Middle frontal gyrus (tissue), 1 donor: ENCODE results near the gene EFCAB7.
A peak's percentile ranks its signal among the peaks of the same experiment; 100 is the strongest.

Source experiments
- DNase-seq: peaks from one replicate; pipeline ENCODE4 v3.0.0-alpha.2; 2015; ENCODE audit warnings: low spot score; ENCODE audit errors: extremely low spot score

The EFCAB7 gene

DNA sequence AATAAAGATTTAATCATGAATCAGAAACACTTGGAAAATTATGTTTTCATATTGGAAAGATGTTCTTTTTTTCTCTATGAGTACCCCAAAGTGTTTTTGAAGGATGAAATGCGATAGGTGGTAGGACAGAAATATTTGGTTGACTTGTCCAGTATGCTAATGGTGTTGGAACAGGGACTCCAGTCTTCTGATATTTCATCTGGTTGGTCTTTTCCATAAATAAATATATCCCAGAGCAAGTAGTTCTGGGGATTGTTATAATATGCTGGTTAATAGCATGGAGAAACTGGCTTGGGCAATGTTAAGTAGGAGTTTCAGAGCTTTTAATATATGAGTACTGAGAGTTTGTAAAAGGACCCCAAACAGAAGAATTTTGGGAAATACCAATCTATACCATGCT is 78.6 kb downstream of the EFCAB7 start:
- no peak for DNase-seq

DNA sequence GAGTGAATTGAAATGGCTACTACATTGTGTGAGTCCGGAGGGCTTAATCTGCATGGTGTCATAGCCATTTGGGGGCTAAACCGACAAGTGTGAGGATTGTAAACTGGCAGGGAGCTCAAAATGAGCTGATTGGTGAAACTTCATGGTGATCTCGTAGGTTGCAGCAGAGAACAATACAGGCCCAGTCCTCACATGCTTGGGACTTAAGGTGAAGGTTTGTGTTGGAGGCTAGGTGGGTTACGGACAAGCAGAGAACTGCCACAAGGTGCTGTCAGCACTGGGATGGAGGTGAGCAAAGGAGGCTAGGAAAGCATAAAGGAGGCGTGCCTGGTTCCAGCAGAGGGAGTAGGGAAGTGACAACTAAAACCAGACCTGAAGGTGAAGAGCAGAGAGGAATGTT is 79.3 kb downstream of the EFCAB7 start:
- no peak for DNase-seq

DNA sequence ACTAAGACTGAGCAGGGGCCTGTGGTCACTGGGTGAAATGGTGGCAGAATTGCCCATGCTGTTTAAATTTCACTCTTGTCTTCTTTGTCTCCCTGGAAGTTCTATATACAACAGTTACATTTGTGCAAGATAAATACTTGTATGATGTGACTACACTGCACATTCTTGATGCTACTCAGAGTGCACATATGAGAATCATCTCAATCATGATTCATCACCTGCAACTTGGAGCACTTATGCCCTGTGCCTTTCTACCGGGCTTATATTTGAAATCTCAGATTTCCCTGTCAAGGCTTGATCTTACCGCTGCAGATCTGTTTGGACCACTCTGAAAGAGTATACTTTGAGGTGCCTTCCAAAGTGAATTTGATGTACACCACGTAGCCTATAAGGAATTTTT is 80.5 kb downstream of the EFCAB7 start:
- no peak for DNase-seq

GRCh38 chr1:63607322-63607721 is 84.0 kb downstream of the EFCAB7 start:
- DNase-seq, result no peak

DNA sequence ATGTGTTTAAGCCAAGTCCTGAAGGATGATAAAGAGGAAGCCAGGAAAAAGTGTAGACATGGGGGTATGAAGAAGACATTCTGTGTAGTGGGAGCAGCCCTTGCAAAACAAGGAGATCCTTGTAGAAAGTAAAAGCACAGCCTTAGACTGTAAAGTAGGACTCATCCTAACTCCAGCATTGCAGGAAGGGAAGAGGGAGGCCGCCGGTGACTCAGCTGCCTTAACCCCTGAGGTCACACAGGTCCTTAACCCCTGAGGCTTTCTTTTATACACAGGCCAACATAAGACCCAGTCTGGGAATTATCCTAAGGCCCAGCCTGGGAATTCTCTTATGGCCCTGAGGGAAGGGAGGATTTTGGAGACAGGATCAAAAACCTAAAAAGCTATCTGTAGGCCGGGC is 87.9 kb downstream of the EFCAB7 start:
- DNase-seq, result no peak

DNA sequence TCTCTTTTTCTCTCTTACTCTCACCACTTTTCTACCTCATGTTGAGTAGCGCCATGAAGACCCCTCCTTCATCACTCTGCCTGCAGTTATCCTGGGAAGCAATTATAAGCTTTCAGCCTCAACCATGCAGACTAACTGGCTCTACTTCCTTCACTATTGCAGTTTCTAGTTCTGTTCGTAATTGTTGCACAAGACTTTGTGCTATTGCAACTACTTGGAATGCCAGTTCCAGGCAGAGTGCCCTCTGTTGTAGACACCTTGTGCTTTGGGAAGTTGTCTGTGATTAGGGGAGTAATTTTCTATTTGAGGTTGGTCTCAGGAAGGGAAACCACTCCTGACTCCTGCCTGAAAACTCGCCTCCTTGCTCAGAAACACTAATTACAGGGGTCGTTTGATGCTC is 89.2 kb downstream of the EFCAB7 start:
- no peak for DNase-seq

DNA sequence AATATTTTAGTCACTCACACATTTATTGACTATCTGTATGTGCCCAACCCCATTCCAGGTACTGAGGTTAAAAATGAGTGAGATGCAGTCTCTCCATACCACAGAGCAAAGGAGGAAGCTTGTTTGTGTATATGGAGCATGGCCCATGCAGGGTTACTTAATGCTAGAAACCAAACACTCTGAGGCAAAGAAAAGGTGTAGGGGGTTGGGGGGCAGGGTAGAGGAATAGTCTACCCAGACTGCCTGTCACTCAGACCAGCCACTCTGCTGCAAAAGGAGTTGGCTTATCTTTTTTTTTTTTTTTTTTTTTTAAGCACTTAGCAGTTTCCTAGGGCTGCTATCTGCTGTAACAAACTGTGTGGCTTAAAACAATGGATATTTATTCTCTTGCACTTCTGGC is 89.6 kb downstream of the EFCAB7 start:
- no peak for DNase-seq

GRCh38 chr1:63615768-63616420 is 92.6 kb downstream of the EFCAB7 start:
- DNase-seq, result peak; percentile 38

- no peak for DNase-seq
Measured at GRCh38 chr1:63617450-63617849, 94.1 kb downstream of the EFCAB7 start.

- DNase-seq, result no peak
Measured at GRCh38 chr1:63618011-63618410, 94.7 kb downstream of the EFCAB7 start.

DNA sequence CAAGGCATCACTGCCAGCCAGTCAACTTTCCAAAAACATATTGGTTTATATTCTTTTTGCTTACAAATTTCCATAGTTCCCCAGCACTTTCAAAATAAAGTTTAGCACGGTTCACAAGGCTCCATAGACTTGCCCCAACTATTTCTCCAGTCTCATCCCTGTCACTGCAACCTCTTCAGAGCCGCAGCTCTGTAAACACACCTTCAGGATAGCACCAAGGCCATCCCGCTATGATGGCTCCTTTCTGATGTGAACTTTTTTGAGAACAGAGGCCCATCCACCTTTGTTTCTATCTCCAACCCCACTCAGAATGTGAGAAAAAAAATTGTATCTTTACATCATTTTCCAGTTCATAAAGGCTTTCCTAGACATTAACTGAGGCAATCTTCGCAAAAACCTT is 96.2 kb downstream of the EFCAB7 start:
- DNase-seq, result no peak

DNA sequence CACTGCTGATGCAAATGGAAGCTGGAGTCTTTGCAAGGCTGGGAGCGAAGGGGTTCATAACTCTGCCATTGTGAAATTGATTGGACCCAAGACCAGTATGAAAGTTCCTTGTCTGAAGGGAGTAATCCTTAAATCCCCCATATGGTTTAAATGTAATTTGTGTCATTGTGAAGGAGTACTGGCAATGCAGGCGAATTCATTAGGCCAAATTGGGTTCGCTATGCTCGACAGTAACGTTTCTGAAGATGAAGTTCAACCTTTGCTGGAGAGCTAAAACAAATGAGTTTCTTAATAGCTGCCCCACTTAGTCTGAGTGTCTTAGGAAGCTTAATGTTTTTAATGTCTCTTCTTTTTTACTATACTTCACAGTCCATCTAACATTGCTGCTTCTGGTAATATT is 97.3 kb downstream of the EFCAB7 start:
- no peak for DNase-seq

DNA sequence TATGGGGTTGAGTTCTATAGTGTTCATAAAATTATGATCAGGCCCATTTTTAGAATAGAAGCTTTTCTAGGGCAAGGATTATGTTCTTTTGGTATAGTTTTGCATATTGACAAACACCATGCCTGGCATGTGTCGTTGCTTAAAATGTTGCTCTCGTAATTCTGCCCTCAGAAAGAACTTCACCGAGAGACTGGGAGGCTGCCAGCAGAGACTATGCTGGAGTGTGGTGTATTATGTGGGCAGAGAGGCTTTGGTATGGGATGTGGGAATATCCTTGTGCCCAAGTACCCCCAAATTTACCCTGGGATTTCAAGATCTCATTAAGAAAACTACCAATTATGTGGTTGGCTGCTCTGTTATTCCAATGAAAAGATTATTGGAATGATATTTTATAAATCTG is 97.8 kb downstream of the EFCAB7 start:
- no peak for DNase-seq

DNA sequence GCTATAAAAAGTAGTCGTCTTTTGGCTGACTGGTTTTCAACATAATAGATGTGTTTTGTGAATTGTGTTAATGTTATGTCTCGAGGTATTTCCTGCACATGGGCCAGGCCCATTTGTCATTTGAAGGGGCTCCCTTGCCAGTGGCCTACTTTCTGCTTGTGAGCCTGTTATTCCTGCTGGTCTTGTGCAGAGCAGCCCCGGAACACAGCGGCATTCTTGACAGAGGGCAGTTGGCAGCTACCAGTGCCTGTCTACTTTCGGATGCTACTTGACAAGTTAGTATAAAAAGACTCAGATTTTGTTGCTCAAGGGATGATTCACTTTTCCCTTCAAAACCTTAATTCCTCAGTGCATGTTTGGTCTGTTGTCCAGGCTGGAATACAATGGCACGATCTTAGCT is 98.4 kb downstream of the EFCAB7 start:
- no peak for DNase-seq
